Parathyroid adenoma (tissue), 2 donors: ENCODE data around the gene PTDSS2.

ENCODE experiments used
- H2AFZ ChIP-seq: fragments of 300-600 bp; sonication (generic); one replicate; pipeline ENCODE4 v1.7.0; 2017; ENCODE audit warnings: antibody characterized with exemption, mild to moderate bottlenecking
- H3K27ac ChIP-seq: fragments of 300-600 bp; sonication (generic); one replicate; pipeline ENCODE4 v1.7.0; 2017
- H3K27me3 ChIP-seq: fragments of 300-600 bp; sonication (generic); one replicate; pipeline ENCODE4 v1.7.0; 2017; ENCODE audit warnings: low read length; ENCODE audit not compliant: control insufficient read depth, insufficient read depth
- H3K36me3 ChIP-seq: fragments of 300-600 bp; sonication (generic); one replicate; pipeline ENCODE4 v1.7.0; 2017; ENCODE audit warnings: low read length; ENCODE audit not compliant: control insufficient read depth, insufficient read depth
- H3K4me1 ChIP-seq: fragments of 300-600 bp; sonication (generic); one replicate; pipeline ENCODE4 v1.7.0; 2017; ENCODE audit warnings: control low read depth
- H3K4me2 ChIP-seq: fragments of 300-600 bp; sonication (generic); one replicate; pipeline ENCODE4 v1.7.0; 2017; ENCODE audit warnings: low read length
- H3K4me3 ChIP-seq: fragments of 300-600 bp; sonication (generic); one replicate; pipeline ENCODE4 v1.7.0; 2017; ENCODE audit warnings: low read depth, low read length
- H3K79me2 ChIP-seq: fragments of 300-600 bp; sonication (generic); one replicate; pipeline ENCODE4 v1.7.0; 2017; ENCODE audit warnings: control low read depth
- H3K9ac ChIP-seq: fragments of 300-600 bp; sonication (generic); one replicate; pipeline ENCODE4 v1.7.0; 2017; ENCODE audit warnings: mild to moderate bottlenecking
- H3K9me3 ChIP-seq: fragments of 300-600 bp; sonication (generic); one replicate; pipeline ENCODE4 v1.7.0; 2017; ENCODE audit warnings: low read length; ENCODE audit not compliant: control insufficient read depth
- CTCF ChIP-seq: fragments of 300-600 bp; sonication (generic); IDR thresholded peaks from one replicate; pipeline ENCODE4 v1.7.0; 2017; ENCODE audit warnings: antibody characterized with exemption, mild to moderate bottlenecking
- donor health status: primary hyperparathyroidism.

Gene PTDSS2

DNA sequence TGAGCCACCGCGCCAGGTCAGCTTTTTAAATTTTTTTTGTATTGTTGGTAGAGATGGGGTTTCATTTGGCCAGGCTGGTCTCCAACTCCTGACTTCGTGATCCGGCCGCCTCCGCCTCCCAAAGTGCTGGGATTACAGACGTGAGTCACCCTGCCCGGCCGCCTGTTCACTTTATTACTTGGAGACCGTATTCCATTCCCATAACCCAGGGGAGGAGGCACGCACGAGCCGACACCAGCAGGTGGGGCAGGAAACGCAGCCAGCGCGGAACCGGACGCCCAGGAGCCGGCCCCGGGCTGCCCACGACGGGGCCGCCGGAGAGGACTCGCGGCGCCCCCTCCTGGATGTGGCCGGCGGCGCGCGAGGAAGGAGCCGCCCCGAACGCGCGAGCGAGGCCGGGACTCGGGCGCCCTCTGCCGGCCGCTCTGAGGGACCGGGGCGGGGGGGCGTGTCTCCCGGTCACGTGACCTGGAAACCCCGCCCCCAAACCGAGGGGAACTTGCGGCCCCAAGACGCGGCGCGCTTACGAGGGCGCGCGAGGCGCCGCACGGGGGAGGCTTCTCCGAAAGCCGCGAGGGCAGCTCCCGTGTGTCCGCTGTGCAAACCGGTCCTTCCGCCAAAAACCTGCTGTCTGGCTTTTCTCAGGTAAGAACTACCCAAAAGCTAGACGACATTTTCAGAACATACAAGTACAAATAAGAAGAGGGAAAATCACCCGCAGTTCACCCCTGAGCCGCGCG is 68.6 kb downstream of the PTDSS2 start:
- H3K4me3 ChIP-seq: no peak overlapping the region
- peak overlapping the region; percentile 53 for H3K4me2 ChIP-seq
- H3K27ac ChIP-seq: peak overlapping the region; percentile 39
- H3K27me3 ChIP-seq: no peaks in the 10 kb centered on the region
- no peaks in the 10 kb centered on the region for H3K4me1 ChIP-seq
- H3K9ac ChIP-seq: no peak overlapping the region
- H2AFZ ChIP-seq: no peak overlapping the region
- H3K36me3 ChIP-seq: no peaks in the 10 kb centered on the region
- no peaks in the 10 kb centered on the region for H3K9me3 ChIP-seq
- no peaks in the 10 kb centered on the region for H3K79me2 ChIP-seq
- TF ChIP-seq CTCF: peak; percentile 65

- no peak overlapping the region for H3K9ac ChIP-seq
- no peak overlapping the region for H3K4me3 ChIP-seq
- H3K4me2 ChIP-seq: no peak overlapping the region
- no peaks in the 10 kb centered on the region for H3K9me3 ChIP-seq
- no peaks in the 10 kb centered on the region for H3K36me3 ChIP-seq
- H3K27me3 ChIP-seq: no peaks in the 10 kb centered on the region
- H3K27ac ChIP-seq: no peak overlapping the region
- TF ChIP-seq CTCF: no peak
- no peaks in the 10 kb centered on the region for H3K4me1 ChIP-seq
- no peak overlapping the region for H2AFZ ChIP-seq
- H3K79me2 ChIP-seq: no peaks in the 10 kb centered on the region
Observed at GRCh38 chr11:520428-521176, 70.5 kb downstream of the PTDSS2 start.

- Histone ChIP-seq H3K4me3 (no peak overlapping the region), H2AFZ (no peak overlapping the region), H3K27ac (no peak overlapping the region), H3K9me3 (no peaks in the 10 kb centered on the region), H3K36me3 (no peaks in the 10 kb centered on the region), H3K4me2 (no peak overlapping the region), H3K4me1 (no peaks in the 10 kb centered on the region), H3K27me3 (no peaks in the 10 kb centered on the region), H3K9ac (no peak overlapping the region), H3K79me2 (no peaks in the 10 kb centered on the region)
- TF ChIP-seq CTCF: no peak
Observed at GRCh38 chr11:521177-521688, 71.2 kb downstream of the PTDSS2 start.

GRCh38 chr11:526192-526591 is 76.1 kb downstream of the PTDSS2 start:
- H3K27ac ChIP-seq: no peak overlapping the region
- no peaks in the 10 kb centered on the region for H3K27me3 ChIP-seq
- TF ChIP-seq CTCF: no peak
- H3K4me2 ChIP-seq: no peak overlapping the region
- H2AFZ ChIP-seq: no peak overlapping the region
- no peak overlapping the region for H3K9ac ChIP-seq
- no peaks in the 10 kb centered on the region for H3K4me1 ChIP-seq
- H3K36me3 ChIP-seq: no peaks in the 10 kb centered on the region
- no peaks in the 10 kb centered on the region for H3K9me3 ChIP-seq
- H3K4me3 ChIP-seq: no peak overlapping the region
- no peaks in the 10 kb centered on the region for H3K79me2 ChIP-seq
